HEK293T (cell line): Measurements from ENCODE around the gene SLC23A1.

Experiments used
- BHLHE40 ChIP-seq: fragments of 450-650 bp; IDR thresholded peaks from 2 replicates; pipeline ENCODE4 v1.6.1; 2016; ENCODE audit warnings: mild to moderate bottlenecking, moderate library complexity, borderline replicate concordance
- ELF4 ChIP-seq: fragments of 450-650 bp; IDR thresholded peaks from 2 replicates; pipeline ENCODE4 v1.6.1; 2017; ENCODE audit warnings: antibody characterized with exemption
- FOXK2 ChIP-seq: fragments of 450-650 bp; IDR thresholded peaks from 2 replicates; pipeline ENCODE4 v1.6.1; 2016; ENCODE audit warnings: mild to moderate bottlenecking
- FOXM1 ChIP-seq: fragments of 450-650 bp; IDR thresholded peaks from 2 replicates; pipeline ENCODE4 v1.6.1; 2017; ENCODE audit warnings: mild to moderate bottlenecking, borderline replicate concordance
- SP1 ChIP-seq: fragments of 450-650 bp; IDR thresholded peaks from 2 replicates; pipeline ENCODE4 v1.6.1; 2017
- TARDBP ChIP-seq: fragments of 450-650 bp; IDR thresholded peaks from 2 replicates; pipeline ENCODE4 v1.6.1; 2016

GRCh38 chr5:139384591-139385051, 1.5 kb upstream of the SLC23A1 start:
- no peak for TF ChIP-seq ELF4
- TF ChIP-seq FOXM1: no peak
- TF ChIP-seq TARDBP: no peak
- no peak for TF ChIP-seq FOXK2
- no peak for TF ChIP-seq BHLHE40
- no peak for TF ChIP-seq SP1
